ENCODE results near the gene BPHL.
"Not testable (repeated sequence)": the region's sequence is repeated elsewhere in the genome, so short reads cannot be mapped to it uniquely, and the experiment has no call there.

The BPHL gene

DNA sequence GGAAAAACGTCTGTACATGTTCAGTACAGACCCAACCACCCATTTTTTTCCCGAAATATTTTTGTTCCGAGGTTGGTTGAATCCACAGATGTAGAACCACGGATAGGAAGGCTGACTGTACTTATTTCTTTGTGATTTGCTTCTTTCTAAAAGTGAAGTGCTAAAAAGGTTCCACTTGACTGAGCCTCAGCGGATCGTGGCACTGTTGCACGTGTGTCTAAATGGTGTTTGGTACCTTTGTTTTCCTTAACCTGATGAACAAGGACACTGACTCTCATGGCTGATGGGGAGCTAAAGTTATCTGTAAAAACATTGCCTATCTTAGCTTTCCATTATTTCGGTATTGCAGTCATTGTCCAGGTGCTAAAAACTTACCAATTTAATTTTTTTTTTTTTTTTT lies 6.2 kb downstream of the BPHL start:
- DNase-seq = no peak

DNA sequence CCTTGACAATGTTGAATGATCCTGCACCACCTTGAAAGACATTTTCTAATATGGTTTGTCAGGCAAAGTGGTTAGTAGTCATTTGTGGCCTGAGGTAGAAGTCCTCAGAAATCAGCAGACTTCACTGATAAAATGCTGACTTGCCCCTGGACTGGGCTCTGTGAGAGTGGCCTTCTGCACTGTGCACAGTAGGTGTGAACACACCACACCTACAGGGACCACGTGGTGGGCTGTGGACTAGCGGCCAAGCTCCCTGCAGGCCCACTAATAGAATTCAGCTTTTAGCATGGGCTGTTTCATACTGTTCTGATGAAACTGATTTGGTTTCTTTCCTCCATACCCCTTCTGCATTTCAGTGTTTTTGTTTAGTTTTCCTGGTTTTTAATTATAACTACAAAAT lies 7.3 kb downstream of the BPHL start:
- no peak for DNase-seq

DNA sequence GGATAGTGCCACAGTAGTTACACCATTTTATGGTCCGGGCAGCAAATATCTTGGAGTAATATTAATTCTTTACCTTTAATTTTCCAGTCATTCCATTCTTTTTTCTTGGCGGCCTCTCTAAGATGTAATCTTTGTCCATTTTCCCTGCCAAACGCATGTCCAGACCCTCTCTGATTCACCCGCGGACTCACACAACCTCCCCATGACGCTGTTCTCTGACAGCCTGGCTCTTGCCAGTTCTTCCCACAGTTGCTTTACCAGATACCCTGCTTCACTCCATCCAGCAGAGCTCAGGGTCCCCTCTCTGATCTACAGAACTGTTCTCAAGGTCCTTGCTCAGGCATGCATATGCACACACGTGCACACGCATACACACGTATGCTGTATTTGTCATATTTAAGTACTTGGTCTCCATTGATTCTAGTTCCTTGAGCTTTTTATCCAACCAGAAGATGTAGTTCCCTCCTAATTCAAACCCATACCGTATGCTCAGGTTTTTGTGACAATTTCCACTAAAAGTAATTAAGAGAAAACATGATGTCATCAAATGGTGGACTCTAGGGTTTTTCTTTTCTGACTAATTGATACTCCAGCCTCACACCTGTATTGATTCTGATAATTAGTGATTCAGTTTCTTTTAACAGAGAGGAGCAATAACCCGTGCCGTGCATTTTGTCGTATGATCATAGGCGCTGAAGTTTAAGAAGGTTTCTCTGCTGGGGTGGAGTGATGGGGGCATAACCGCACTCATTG lies 10.0 kb downstream of the BPHL start:
- DNase-seq = no peak

DNA sequence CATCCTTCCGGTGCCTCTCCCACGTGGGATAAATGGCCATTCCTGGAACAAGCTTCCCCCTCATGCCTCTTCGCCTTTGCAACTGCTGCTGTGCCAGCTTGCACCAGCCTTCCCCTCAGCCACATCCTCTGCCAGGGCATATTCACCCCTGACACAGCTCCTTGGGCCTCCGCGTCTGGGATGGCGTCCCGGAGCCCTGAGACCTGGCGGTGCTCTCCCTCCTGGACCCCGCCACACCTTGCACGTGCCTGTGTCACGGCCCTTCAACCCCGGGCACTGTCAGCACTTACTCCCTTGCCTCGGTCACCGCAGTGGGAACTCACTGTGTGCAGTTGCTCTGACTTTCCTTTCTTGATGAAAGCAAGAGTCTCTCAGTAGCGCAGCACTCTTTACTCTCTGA lies 13.2 kb downstream of the BPHL start:
- no peak for DNase-seq

GRCh38 chr6:3133515-3133914 lies 15.0 kb downstream of the BPHL start:
- DNase-seq = no peak

DNA sequence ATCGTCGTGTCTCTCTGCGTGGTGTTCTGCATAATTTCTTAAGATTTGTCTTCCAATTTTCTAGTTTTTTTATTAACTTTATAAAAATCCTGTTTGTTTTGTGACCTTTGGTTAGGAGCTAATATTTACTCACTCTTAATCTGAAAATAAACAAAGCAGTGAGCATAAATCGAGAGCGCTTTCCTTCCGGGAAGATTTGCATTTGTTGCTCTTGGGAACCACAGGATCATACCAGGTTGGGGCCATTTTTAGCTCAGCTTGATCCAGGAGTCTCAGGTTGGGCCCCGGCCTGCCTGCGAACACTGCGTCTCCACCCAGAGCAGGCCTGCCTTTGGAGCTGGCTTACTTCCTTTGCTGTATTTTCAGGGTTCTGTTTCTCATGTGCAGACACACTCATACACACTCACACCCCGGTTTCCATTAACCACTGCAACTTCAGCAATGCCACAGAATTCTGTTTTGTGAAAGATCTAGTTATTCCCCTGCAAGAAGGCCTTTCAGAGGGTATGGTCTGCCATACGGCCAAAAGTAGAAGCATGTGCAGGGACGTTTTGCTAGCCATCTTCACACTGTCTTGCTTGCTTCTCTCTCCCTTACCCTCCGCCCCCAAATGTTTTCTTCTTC lies 17.3 kb downstream of the BPHL start:
- no peak for DNase-seq

DNA sequence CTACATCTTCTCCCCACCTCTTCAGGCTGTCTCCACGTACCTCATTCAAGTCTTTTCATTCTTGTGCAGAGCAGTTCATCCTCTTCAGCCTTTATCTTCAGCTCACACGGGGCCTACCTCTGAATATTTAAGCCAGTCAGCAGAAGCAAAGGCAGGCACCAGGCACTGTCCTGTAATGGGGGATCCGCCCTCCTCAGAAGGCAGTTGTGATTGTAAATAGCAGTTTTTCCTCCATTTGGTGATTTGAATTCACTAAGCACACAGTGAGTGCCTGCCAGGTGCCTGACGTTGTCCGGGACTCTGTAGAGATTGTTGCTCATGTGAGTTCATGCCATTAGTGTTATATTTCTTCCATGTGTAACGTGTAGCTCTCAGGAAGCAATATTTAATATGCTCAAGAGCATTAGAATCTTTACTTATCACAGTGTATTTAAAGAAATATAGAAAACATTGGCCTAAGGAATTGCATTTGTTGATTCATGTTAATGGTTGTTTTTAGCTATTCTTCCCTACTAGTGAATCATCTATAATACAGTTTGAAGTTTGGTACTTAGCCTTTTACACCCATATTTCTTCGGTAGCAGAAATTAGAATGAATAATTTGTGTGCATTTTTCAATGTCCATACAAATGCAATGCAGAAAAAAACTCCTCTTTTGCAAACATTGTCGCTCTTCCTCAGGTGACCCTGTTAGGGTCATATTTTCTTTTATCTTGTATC lies 17.9 kb downstream of the BPHL start:
- DNase-seq = no peak

- no peak for DNase-seq
Observed at GRCh38 chr6:3137057-3137777, 18.7 kb downstream of the BPHL start.

DNA sequence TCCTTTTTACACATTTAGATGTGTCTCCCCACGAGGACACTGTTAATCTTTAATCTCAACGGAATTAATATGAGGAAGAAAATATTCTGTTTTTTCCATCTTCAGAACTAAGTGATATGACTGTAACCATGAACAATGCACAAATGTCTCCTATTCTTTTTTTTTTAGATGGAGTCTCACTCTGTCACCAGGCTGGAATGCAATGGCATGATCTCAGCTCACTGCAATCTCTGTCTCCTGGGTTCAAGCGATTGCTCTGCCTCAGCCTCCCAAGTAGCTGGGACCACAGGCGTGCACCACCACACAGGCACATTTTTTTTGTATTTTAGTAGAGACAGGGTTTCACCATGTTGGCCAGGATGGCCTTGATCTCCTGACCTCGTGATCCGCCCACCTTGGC lies 19.4 kb downstream of the BPHL start:
- not testable (repeated sequence) for DNase-seq

DNA sequence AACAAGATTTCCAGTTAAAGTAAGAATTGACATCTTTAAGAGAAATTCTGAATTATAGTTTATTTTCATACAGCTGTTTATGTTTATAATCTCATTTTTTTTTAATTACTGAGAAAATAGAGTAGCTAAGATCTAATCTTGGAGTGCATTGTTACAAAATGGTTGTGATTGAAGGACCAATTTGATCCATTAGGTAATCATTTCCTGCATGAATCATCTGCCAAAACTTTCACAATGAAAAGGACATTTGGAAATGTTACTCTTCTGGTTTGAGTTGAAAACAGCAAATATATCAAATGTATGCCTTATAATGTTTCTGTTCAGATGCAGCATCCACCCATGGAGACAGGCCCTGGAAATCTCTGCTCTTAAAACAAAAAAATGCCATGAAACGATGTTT lies 19.8 kb downstream of the BPHL start:
- no peak for DNase-seq

- DNase-seq = no peak
Observed at GRCh38 chr6:3139090-3139903, 20.8 kb downstream of the BPHL start.

GRCh38 chr6:3140201-3140600 lies 21.7 kb downstream of the BPHL start:
- no peak for DNase-seq

- DNase-seq = no peak
Observed at GRCh38 chr6:3142536-3142935, 24.0 kb downstream of the BPHL start.

DNA sequence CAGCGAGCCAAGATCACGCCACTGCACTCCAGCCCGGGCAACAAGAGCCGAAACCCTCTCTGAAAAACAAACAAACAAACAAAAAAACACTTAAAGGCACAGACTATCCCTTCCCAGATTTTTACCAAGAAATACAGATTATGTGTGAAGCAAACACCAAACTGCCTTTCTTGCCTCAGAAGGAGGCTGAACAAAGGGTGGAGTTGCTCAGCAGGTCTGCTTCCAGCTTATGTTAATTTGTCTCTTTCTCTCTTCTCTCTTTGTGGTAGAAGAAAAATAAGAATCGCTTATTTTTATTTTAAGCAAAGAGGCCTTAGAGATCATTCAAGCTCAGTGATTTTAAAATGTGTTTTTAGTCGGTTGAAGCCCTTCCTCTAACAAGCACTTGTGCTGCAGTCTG lies 24.6 kb downstream of the BPHL start:
- DNase-seq = no peak

GRCh38 chr6:3144571-3144970 lies 26.1 kb downstream of the BPHL start:
- DNase-seq = no peak

DNA sequence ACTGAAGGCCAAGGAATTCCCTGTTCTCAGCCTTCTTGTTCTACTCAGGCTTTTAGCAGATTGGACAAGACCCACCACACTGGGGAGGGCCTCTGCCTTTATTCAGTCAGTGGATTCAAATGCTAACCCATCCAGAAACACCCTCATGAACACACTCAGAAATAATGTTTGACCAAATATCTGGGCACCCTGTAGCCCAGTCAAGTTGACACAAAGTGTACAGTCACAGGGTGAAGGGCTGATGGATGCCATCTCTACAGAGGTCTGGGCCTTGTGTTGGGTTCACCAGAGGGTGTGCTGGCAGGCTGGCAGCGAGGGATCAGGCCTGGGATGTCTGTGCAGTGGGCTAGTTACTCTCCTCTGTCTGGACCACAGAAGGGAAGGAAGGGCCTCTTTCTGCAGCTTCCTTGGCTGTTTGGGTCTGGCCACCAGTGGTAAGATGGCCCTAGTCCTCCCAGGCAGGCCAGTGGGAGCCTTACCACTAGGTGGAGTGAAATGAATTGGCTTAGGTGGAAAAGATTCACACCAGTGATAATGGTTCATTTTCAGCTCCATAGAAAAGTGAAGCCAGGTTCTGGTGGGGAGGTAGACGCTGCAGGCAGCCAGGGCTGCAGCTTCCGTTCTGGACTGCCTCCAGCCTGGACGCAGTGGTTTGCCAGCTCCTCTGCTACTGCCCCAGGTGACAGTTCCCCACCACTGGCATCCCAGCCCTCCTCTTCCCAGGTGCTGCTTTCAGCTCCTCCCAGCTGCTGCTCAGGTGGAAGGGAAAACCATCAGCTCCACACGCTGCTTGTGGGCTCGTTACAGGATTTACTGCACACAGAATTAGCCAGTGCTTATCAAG lies 29.6 kb downstream of the BPHL start:
- no peak for DNase-seq

DNA sequence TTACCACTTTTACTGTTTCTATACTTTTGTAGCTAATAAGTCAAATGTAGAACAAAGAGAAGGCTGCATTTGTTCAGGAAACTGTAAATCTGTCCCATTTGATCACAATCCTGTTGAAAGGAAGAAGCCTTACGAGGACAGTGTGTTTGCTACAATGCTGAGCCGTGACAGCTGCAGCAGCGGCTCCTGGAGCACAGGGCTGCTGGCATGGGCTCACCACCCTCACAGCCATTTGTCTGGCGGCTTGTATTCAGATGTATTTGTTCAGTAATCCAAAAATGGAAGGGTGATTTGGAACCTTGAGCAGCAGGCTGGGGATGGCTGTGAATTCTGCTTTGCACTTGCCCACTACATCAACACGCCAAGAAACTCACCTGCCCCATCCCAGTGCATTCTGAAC lies 33.2 kb downstream of the BPHL start:
- no peak for DNase-seq

GRCh38 chr6:3152689-3153088 lies 34.2 kb downstream of the BPHL start:
- DNase-seq = no peak

GRCh38 chr6:3155416-3155815 lies 36.9 kb downstream of the BPHL start:
- not testable (repeated sequence) for DNase-seq

GRCh38 chr6:3156184-3157130 lies 37.9 kb downstream of the BPHL start:
- peak; percentile 19 for DNase-seq

Measured in CD4-positive, alpha-beta T cell treated with Interleukin-4 for 4 hours (primary cell).